HG02885 (cell line): Measurements from ENCODE around the gene MORC3.
"Not testable (repeated sequence)": the region's sequence is repeated elsewhere in the genome, so short reads cannot be mapped to it uniquely, and the experiment has no call there.

Experiments used
- ATAC-seq: cut with Tn5 transposase; IDR thresholded peaks from one replicate; pipeline ENCODE4 v1.9.1; 2021; ENCODE audit warnings: mild to moderate bottlenecking; ENCODE audit not compliant: unreplicated experiment, poor library complexity

The MORC3 gene, protein sequence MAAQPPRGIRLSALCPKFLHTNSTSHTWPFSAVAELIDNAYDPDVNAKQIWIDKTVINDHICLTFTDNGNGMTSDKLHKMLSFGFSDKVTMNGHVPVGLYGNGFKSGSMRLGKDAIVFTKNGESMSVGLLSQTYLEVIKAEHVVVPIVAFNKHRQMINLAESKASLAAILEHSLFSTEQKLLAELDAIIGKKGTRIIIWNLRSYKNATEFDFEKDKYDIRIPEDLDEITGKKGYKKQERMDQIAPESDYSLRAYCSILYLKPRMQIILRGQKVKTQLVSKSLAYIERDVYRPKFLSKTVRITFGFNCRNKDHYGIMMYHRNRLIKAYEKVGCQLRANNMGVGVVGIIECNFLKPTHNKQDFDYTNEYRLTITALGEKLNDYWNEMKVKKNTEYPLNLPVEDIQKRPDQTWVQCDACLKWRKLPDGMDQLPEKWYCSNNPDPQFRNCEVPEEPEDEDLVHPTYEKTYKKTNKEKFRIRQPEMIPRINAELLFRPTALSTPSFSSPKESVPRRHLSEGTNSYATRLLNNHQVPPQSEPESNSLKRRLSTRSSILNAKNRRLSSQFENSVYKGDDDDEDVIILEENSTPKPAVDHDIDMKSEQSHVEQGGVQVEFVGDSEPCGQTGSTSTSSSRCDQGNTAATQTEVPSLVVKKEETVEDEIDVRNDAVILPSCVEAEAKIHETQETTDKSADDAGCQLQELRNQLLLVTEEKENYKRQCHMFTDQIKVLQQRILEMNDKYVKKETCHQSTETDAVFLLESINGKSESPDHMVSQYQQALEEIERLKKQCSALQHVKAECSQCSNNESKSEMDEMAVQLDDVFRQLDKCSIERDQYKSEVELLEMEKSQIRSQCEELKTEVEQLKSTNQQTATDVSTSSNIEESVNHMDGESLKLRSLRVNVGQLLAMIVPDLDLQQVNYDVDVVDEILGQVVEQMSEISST

DNA sequence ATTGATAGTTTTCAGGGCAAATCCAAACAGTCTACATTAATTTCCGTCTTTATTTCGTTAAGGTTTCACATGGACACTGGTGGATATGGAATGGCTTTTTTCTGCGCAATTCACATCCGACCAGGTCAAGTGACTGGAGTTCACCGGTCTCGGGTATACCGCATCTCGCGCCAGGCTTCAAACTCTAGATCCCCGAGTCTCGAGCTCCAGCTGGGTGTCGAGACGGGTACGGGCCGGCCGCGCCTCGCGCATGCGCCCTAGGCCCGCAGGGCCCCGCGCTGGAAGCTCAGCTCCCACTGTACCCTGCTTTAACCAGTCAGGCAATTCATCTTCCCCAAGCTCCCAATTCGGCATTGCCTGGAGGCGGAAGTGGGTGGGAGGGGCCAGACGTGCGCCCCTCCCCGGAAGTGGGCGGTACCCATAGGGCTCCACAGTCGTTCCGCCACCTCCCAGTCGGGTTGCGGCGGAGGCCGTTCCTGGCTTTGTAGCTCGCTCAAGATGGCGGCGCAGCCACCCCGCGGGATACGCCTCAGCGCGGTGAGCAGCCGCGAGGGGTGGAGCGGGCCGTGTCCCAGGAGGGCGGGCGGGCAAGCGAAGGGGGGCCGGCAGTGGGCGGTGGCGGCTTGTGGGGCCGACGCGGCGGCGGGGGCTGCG, at the start of gene MORC3:
Gene MORC3 (plus strand): TSS at position 431 of the 654 bp plus-strand sequence. CDS start 68 bp downstream, at position 499.
- ATAC-seq, result peak; percentile 86

DNA sequence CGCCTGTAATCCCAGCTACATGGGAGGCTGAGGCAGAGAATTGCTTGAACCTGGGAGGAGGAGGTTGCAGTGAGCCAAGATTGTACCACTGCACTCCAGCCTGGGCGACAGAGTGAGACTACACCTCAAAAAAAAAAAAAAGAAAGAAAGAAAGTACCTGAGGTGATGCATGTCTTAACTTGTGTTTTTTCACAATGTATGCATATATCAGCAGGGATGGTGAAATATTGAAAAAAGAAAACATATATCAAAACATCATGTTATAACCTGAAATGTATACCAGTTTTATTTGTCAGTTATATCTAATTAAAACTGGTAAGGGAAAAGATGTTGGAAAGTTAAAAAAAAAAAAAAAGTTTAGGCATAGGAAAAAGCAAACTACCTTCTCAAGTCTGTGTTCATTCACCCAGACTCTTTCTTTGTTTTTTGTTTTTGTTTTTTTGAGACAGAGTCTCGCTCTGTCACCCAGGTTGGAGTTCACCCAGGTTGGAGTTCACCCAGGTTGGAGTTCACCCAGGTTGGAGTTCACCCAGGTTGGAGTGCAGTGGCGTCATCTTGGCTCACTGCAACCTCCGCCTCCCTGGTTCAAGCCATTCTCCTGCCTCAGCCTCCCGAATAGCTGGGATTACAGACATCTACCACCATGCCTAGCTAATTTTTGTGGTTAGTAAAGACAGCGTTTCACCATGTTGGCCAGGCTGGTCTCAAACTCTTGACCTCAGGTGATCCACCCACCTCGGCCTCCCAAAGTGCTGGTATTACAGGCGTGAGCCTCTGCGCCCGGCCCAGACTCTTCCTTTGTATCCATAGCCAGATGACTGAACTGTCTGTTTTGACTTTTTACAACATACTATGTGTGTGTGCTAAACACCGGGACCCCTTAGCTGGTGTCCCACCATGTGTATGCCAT, 49.0 kb upstream of the MORC3 start:
- ATAC-seq, result not testable (repeated sequence)

DNA sequence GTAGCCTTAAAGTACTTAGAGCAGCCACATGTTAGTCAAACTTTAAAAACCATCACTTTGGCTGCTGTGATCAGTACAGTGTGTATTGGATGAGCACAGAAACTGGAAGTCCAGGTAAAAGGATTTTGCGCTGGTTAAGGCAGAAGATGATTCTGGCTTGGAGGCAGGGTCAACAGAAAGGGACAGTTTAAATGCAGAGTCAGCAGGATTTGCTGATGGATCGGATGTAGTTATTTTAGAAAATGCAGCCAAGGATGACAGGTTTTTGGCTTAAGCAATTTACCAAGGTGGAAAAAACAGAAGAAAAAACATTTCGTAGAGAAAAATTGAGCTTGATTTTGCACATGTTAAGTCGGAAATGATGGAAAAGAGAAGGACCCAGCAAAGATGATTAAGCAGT, 45.9 kb upstream of the MORC3 start:
- ATAC-seq, result no peak

DNA sequence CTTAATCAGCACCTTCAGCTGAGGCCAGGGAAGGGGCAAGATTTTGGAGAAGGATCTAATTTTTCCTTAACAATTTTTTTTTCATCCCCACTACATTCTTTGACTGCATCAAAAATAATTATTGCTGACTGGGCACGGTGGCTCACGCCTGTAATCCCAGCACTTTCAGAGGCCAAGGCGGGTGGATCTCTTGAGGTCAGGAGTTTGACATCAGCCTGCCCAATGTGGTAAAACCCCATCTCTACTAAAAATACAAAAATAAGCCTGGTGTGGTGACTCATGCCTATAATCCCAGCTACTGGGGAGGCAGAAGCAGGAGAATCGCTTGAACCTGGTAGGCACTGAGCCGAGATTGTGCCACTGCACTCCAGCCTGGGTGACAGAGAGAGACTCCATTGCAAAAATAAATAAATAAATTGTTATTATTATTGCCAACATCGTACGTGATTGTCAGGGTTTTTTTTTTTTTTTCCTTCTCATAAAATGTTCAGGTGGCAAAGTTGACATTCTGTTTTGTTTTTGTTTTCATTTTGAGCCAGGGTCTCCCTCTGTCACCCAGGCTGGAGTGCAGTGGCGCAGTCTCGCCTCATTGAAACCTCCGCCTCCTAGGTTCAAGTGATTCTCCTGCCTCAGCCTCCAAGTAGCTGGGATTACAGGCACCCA, 37.3 kb upstream of the MORC3 start:
- no peak for ATAC-seq

DNA sequence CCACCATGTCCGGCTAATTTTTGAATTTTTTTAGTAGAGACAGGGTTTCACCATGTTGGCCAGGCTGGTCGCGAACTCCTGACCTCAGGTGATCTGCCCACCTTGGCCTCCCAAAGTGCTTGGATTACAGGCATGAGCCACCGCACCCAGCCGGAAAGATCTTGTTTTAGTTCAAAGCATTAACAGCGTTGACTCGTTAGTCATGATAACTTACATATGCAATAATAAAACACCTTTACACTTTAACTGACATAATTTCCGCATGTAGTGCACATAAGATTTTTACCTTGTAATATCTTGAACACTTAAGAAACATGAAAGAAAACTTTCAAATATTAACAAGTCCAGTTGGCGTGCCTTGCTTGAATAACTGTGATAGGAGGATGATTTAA, 36.8 kb upstream of the MORC3 start:
- ATAC-seq, result not testable (repeated sequence)

DNA sequence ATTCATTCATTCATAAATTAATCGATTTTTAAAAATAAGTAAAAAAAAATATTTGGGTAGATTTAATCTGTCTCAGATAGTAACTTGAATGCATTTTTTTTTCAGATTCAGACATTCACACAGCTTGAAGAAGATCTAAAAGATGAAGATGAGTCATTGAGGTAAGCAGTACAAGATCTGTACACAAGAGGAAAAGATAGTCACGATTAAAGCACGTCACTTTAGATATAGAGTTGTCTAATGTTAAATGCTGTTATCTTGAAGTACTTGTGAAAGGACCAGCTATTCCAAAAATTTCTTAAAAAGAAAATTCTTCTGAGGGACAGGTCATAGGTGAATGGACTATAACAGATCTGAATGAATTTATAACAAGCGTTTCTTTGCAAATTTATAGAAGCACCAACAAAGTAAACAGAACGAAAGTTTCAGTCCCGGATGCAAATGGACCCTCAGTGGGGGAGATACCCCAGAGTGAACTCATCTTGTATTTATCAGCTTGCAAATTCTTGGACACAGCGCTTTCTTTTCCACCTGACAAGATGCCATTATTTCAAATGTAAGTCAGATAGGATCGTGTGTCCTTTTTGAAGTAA, 31.2 kb upstream of the MORC3 start:
- no peak for ATAC-seq

DNA sequence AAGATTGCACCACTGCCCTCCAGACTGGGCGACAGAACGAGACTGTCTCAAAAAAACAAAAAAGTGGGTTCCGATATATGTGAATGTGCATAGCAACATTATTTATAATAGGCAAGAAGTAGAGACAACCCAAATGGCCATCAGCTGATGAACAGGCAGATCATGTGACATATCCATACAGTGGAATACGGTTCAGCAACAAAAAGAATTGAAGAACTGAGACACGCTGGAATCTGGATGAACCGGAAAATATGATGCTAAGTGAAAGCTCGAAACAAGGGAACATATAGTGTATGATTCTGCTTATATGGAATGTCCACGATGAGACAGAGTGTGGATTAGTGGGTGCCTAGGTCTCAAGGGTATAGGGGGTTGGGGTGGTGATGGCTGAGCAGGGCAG, 28.5 kb upstream of the MORC3 start:
- ATAC-seq, result no peak

DNA sequence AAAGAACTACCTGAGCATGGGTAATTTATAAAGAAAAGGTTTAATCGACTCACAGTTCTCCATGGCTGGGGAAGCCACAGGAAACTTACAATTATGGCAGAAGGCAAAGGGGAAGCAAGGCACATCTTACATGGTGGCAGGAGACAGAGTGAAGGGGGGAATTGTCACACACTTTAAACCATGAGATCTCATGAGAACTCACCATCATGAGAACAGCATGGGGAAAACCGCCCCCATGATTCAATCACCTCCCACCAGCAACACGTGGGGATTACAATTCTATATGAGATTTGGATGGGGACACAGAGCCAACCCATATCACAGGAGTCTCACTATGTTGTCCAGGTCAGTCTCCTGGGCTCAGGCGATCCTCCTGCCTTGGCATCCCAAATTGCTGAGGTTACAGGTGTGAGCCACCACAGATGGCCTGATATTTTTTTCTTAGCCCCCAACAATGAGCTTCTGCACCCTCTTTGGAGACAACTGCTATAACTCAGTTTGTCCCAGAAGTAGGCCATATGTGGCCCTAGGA, 22.5 kb upstream of the MORC3 start:
- no peak for ATAC-seq

DNA sequence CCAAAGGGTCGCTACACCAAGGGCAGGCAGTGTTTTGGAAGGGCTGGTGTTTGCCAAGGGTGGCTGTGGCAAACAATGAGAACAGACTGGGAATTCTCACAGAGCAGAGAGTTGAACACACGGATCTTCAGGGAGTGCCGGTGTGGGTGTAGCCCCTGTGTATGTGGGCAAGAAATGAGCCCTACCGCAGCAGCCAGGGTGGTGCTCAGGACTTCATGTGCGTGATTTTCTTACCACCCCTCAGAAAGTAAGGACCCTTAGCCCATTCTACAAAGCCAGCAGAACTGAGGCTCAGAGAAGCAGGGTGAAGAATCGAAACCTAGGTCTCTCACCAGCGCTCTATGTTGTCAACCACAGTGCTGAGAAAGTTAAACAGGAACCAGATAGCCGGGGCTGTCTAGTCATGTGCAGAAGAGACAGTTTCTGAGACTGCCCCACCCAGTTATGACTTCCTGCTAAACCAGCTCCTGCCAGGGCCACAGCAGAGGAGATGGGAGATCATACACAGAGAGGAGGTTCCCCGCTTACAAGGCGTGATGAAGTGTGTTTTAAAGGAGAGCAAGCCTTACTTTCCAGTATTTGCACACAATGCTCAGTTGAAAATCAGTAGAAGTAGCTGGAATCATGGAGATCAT, 21.9 kb upstream of the MORC3 start:
- peak; percentile 99 for ATAC-seq

DNA sequence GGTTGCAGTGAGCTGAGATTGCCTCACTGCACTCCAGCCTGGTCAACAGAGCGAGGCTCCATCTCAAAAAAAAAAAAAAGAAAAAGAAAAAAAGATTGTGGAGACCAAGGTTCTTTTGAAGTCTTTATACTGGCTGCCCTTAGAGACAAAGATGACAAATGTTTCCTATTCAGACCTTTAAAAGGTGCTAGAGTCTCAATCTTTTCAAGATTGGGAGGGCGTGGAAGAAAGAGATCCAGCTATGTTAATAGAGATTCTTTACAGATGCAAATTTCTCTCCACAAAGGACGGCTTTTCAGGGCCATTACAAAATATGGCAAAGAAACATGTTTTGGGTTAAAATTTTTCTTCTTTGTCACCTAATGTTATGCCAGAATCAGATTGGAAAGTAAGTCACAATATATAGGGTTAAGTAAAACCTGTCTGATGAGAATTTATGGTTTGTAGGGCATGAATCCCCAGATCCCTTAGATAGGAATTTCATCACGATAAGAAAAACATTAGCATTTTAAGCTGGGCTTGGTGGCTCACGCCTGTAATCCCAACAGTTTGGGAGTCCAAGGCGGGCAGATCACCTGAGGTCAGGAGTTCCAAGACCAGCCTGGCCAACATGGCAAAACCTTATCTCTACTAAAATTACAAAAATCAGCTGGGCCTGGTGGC, 13.0 kb upstream of the MORC3 start:
- ATAC-seq, result no peak

DNA sequence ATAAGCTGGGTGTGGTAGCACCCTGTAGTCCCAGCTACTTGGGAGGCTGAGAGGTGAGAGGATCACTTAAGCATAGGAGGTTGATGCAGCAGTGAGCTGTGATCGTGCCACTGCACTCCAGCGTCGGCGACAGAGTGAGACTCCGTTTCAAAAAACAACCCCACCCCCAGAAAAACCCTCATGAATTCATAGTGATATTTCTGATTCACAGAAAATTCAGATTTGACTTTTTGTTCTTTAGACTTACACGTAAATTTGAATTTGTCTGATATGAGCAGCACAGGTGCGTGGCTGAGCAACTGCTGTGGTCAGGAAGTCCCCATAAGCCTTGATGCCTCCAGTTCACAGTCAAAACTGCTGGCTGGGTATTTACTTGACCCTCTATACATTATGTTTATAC, 10.0 kb upstream of the MORC3 start:
- peak; percentile 89 for ATAC-seq

DNA sequence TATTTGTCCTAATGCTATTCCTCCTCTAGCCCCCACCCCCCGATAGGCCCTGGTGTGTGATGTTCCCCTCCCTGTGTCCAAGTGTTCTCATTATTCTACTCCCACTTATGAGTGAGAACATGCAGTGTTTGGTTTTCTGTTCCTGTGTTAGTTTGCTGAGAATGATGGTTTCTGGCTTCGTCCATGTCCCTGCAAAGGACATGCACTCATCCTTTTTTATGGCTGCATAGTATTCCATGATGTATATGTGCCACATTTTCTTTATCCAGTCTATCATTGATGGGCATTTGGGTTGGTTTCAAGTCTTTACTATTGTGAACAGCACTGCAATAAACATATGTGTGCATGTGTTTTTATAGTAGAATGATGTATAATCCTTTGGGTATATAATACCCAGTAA, 6.6 kb upstream of the MORC3 start:
- not testable (repeated sequence) for ATAC-seq

DNA sequence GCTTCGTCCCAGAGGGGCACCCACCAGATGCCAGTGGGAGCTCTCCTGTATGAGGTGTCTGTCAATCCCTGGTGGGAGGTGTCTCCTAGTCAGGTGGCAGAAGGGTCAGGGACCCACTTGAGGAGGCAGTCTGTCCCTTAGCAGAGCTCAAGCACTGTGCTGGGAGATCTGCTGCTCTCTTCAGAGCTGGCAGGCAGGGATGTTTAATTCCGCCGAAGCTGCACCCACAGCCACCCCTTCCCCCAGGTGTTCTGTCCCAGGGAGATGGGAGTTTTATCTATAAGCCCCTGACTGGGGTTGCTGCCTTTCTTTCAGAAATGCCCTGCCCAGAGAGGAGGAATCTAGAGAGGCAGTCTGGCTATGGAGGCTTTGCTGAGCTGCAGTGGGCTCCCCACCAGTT, 4.0 kb upstream of the MORC3 start:
- not testable (repeated sequence) for ATAC-seq

DNA sequence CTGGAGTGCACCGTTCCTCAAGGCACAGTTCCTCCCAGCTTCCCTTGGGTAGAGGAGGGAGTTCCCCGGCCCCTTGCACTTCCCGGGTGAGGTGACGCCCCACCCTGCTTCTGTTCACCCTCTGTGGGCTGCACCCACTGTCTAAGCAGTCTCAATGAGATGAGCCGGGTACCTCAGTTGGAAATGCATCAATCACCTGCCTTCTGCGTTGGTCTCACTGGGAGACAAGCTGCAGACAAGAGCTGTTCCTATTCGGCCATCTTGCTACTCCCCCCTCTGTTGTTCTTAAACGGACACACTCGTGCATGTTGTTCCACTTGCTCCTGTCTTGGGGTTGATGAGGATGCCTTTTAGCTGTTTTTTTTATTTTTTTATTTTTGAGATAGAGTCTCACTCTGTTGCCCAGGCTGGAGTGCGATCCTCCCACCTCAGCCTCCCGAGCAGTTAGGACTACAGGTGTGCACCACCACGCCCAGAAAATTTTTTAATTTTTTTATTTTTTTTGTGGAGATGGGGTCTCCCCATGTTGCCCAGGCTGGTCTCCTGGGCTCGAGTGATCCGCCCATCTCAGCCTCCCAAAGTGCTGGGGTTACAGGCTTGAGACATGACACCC, 3.0 kb upstream of the MORC3 start:
- ATAC-seq, result no peak

DNA sequence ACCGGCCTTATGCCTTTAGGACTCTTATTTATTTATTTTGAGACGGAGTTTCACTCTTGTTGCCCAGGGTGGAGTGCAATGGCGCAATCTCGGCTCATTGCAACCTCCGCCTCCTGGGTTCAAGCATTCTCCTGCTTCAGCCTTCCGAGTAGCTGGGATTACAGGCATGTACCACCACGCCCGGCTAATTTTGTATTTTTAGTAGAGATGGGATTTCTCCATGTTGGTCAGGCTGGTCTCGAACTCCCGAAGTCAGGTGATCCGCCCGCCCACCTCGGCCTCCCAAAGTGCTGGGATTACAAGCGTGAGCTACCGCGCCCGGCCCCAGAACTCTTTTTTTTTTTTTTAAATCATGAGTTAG, 611 bp upstream of the MORC3 start:
- not testable (repeated sequence) for ATAC-seq

DNA sequence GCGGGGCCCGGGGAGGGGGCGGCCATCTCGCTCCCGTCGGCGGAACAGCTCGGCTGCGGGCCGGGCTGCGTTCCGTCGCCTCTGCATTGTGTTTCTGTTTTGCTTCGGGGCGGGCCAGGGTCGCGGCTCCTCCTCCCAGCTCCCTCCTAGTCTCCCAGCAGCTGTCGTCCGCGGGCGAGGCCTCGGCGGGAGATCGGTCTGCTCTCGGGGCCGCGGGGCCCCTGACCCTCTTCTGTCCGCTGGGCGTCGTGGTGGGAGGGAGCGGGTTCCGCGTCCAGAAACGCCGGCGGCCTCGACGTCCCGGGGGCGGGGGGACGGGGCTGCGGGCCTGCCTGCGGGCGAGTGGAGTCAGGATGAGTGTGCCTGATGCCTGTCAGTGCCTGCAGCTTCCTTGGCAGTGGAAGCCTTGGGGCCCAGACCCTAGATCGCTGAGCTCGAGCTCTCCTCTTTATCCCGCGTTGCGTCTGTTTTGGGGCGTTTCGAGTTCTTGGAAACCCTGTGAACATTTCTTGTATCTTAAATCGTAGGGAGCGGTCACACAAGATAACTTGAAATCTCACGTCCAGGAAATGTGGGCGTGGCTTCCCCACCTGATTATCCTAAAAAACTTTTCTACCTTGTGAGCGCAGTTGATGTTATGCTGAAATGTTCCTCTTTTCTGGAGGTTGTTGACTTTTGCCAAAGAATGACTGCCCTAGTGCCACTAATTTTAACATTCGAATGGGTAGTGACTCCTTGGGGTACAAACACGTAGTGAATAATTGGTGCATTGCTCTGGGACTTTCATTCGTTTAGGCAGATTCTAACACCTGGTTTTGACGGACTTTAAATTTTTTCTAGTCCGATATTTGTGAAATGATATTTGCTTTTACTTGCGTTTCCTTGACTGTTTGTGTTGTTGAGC, 676 bp downstream of the MORC3 start:
- ATAC-seq, result peak; percentile 40
